HFF-Myc (cell line): Measurements from ENCODE around the gene PPP2R3B.

Source experiments
- DNase-seq: peaks from one replicate; pipeline ENCODE4 v3.0.0-alpha.2; 2011; ENCODE audit warnings: low read depth; ENCODE audit errors: extremely low read depth
- H3K4me3 ChIP-seq: replicated peaks from 2 replicates; pipeline ENCODE4 v1.5.1; 2011; ENCODE audit warnings: low read depth, mild to moderate bottlenecking, control low read depth, low read length
- CTCF ChIP-seq: IDR thresholded peaks from 2 replicates; pipeline ENCODE4 v1.5.1; 2012; ENCODE audit warnings: mild to moderate bottlenecking, low read depth, low read length, control low read depth; ENCODE audit errors: missing control alignments

Gene PPP2R3B

GRCh38 chrX:368811-369562 lies 17.7 kb downstream of the PPP2R3B start:
- no peak for TF ChIP-seq CTCF
- H3K4me3 ChIP-seq: no peak overlapping the region
- DNase-seq: no peak

GRCh38 chrX:367866-368265 lies 18.8 kb downstream of the PPP2R3B start:
- DNase-seq: no peak
- H3K4me3 ChIP-seq: no peak overlapping the region
- TF ChIP-seq CTCF: no peak

GRCh38 chrX:367349-367748 lies 19.4 kb downstream of the PPP2R3B start:
- no peak for TF ChIP-seq CTCF
- H3K4me3 ChIP-seq: no peak overlapping the region
- DNase-seq: no peak

GRCh38 chrX:363621-364375 lies 22.9 kb downstream of the PPP2R3B start:
- no peak for DNase-seq
- no peak for TF ChIP-seq CTCF
- H3K4me3 ChIP-seq: no peak overlapping the region

- H3K4me3 ChIP-seq: no peak overlapping the region
- TF ChIP-seq CTCF: no peak
- DNase-seq: no peak
These were observed 23.6 kb downstream of the PPP2R3B start for GRCh38 chrX:362937-363620.

GRCh38 chrX:362351-362750 lies 24.4 kb downstream of the PPP2R3B start:
- DNase-seq: no peak
- no peak for TF ChIP-seq CTCF
- no peak overlapping the region for H3K4me3 ChIP-seq
